Panc1 (cell line): Measurements from ENCODE around the gene ANP32E. TPM values are rescaled to one million over a fixed set of nuclear protein-coding genes. Genes with fewer than 3 reads are reported as not detected.

Experiments
- ATAC-seq: fragments of 200-7000 bp; cut with Tn5 transposase; 2 replicates; pipeline ENCODE4 v1.9.1; 2020; ENCODE audit warnings: mild to moderate bottlenecking, moderate library complexity
- BruUV-seq: library from RNA; stranded (reverse); fragments of 400-500 nt; replicated peaks from 2 replicates; lab custom pipeline; 2021; lab: Mats Ljungman, UMichigan
- CTCF ChIA-PET: fragments of 300-600 bp; sonication (Branson Sonifier 250); formaldehyde crosslinking; loops from one replicate; lab custom pipeline; 2022; ENCODE audit warnings: antibody characterized with exemption; lab: Charles Lee
- POLR2A ChIA-PET: fragments of 300-600 bp; sonication (Branson Sonifier 250); formaldehyde crosslinking; loops from one replicate; lab custom pipeline; 2022; ENCODE audit warnings: antibody characterized with exemption; lab: Charles Lee
- DNase-seq: peaks from one replicate; pipeline ENCODE4 v3.0.0-alpha.2; 2010; ENCODE audit warnings: low read depth, low spot score
- H3K27ac ChIP-seq: 2 replicates; pipeline ENCODE4 v1.5.1; 2011; ENCODE audit warnings: mild to moderate bottlenecking, low read length, inconsistent platforms
- H3K27me3 ChIP-seq: fragments of 200-500 bp; sonication (Bioruptor generic); 2 replicates; pipeline ENCODE4 v1.6.0; 2014; ENCODE audit warnings: low read length, inconsistent platforms; ENCODE audit not compliant: control insufficient read depth, insufficient read depth
- H3K36me3 ChIP-seq: fragments of 200-500 bp; sonication (Bioruptor generic); 2 replicates; pipeline ENCODE4 v1.5.1; 2014; ENCODE audit warnings: inconsistent platforms, mild to moderate bottlenecking, low read length, moderate library complexity; ENCODE audit not compliant: control insufficient read depth, insufficient read depth
- H3K4me1 ChIP-seq: 2 replicates; pipeline ENCODE4 v1.5.1; 2011; ENCODE audit warnings: inconsistent platforms, mild to moderate bottlenecking, low read length, moderate library complexity; ENCODE audit not compliant: control insufficient read depth, insufficient read depth
- H3K4me3 ChIP-seq, 2 experiments: 2 replicates each; pipeline ENCODE4 v1.5.1; 2011 to 2012; ENCODE audit warnings: low read depth in 2 of 2, low read length in 2 of 2, mild to moderate bottlenecking in 2 of 2, inconsistent platforms in 1 of 2, moderate library complexity in 1 of 2
- H3K9me3 ChIP-seq: fragments of 200-500 bp; sonication (Bioruptor generic); 2 replicates; pipeline ENCODE4 v1.5.1; 2014; ENCODE audit warnings: low read depth, mild to moderate bottlenecking, inconsistent platforms, low read length, moderate library complexity; ENCODE audit not compliant: control insufficient read depth, insufficient read depth
- CTCF ChIP-seq: fragments of 450-650 bp; IDR thresholded peaks from 2 replicates; pipeline ENCODE4 v1.5.1; 2017; ENCODE audit warnings: mild to moderate bottlenecking
- POLR2AphosphoS5 ChIP-seq: IDR thresholded peaks from 2 replicates; pipeline ENCODE4 v1.6.1; 2012; ENCODE audit warnings: mild to moderate bottlenecking, low read depth, low read length, moderate library complexity
- REST ChIP-seq, 2 experiments: IDR thresholded peaks; 2 replicates each; pipeline ENCODE4 v1.6.1; 2011 to 2012; ENCODE audit warnings: low read depth in 2 of 2, control low read depth in 1 of 2, low read length in 1 of 2, mild to moderate bottlenecking in 1 of 2, moderate library complexity in 1 of 2; ENCODE audit not compliant: insufficient read depth in 1 of 2
- SIN3A ChIP-seq: IDR thresholded peaks from 2 replicates; pipeline ENCODE4 v1.6.1; 2012; ENCODE audit warnings: low read depth, mild to moderate bottlenecking, low read length, moderate library complexity, borderline replicate concordance; ENCODE audit not compliant: insufficient read depth
- TCF7L2 ChIP-seq: IDR thresholded peaks from 2 replicates; pipeline ENCODE4 v1.6.1; 2011; ENCODE audit warnings: mild to moderate bottlenecking, low read depth, low read length, inconsistent platforms
- in situ Hi-C: cut with HindIII; loops from 2 replicates; pipeline ENCODE4 v1.10.0; 2016; ENCODE audit warnings: low sequenced_read_pairs, low pct_unique_long_range_greater_than_20kb
- intact Hi-C: fragments of 100-400 bp; cut with micrococcal nuclease; formaldehyde crosslinking; loops from one replicate; pipeline ENCODE4 v1.10.0; 2022; ENCODE audit not compliant: unreplicated experiment
- total RNA-seq: library from RNA; stranded (reverse); gene quantifications from one replicate; pipeline ENCODE4 v1.2.1, GENCODE V29; 2021; ENCODE audit not compliant: unreplicated experiment

The ANP32E gene
- total RNA-seq, 1 experiment from 2014 or later: 66.2 TPM

GRCh38 chr1:150259217-150259616 is 23.3 kb upstream of the ANP32E start:
- POLR2A ChIA-PET: no interaction called here

More at GRCh38 chr1:150259217-150259616, 23.3 kb upstream of the ANP32E start:
- CTCF ChIA-PET: no interaction called here
- no peak for DNase-seq
- Histone ChIP-seq H3K27ac (no peak overlapping the region), H3K27me3 (no peaks in the 10 kb centered on the region), H3K4me3 (no peak overlapping the region), H3K36me3 (no peaks in the 10 kb centered on the region), H3K9me3 (no peaks in the 10 kb centered on the region), H3K4me1 (peaks cover 17% of the 10 kb centered on the region)
- no peak for ATAC-seq
- BruUV-seq: no TSS peak
- in situ Hi-C loops (no loop called here), intact Hi-C loops (no loop called here)
- TF ChIP-seq POLR2AphosphoS5 (no peak), SIN3A (no peak), TCF7L2 (no peak), REST (IDR thresholded peaks at IDR 0.05; ENCODE audit: insufficient read depth in 1 of 2, low read depth in 2 of 2, low read length in 1 of 2) (no peak), CTCF (no peak)
